ENCODE results near the gene NUCKS1. TPM values are rescaled to one million over a fixed set of nuclear protein-coding genes. Genes with fewer than 3 reads are reported as not detected.
"Not testable (repeated sequence)": the region's sequence is repeated elsewhere in the genome, so short reads cannot be mapped to it uniquely, and the experiment has no call there.

The NUCKS1 gene
- total RNA-seq, 2 donors from 2014 or later, result 157 to 168 TPM

- intact Hi-C loops (cut with DNase I), result no loop called here
- no peak for DNase-seq (ENCODE audit: low spot score)
Measured at GRCh38 chr1:205744403-205744802, 5.6 kb downstream of the NUCKS1 start.

- intact Hi-C loops (cut with DNase I), result no loop called here
- no peak for DNase-seq (ENCODE audit: low spot score)
Measured at GRCh38 chr1:205743977-205744376, 6.0 kb downstream of the NUCKS1 start.

- intact Hi-C loops (cut with DNase I), result no loop called here
- DNase-seq (ENCODE audit: low spot score), result no peak
Measured at GRCh38 chr1:205741681-205742080, 8.3 kb downstream of the NUCKS1 start.

GRCh38 chr1:205739348-205740160, 10.4 kb downstream of the NUCKS1 start:
- DNase-seq (ENCODE audit: low spot score), result no peak
- intact Hi-C loops (cut with DNase I), result no loop called here

- intact Hi-C loops (cut with DNase I), result no loop called here
- no peak for DNase-seq (ENCODE audit: low spot score)
Measured at GRCh38 chr1:205735218-205735617, 14.8 kb downstream of the NUCKS1 start.

- DNase-seq (ENCODE audit: low spot score), result no peak
- intact Hi-C loops (cut with DNase I), result no loop called here
Measured at GRCh38 chr1:205733438-205734175, 16.4 kb downstream of the NUCKS1 start.

- intact Hi-C loops (cut with DNase I), result no loop called here
- DNase-seq (ENCODE audit: low spot score), result no peak
Measured at GRCh38 chr1:205729945-205730610, 19.9 kb downstream of the NUCKS1 start.

GRCh38 chr1:205726619-205727125, 23.3 kb downstream of the NUCKS1 start:
- DNase-seq (ENCODE audit: low spot score), result no peak
- intact Hi-C loops (cut with DNase I), result no loop called here

GRCh38 chr1:205725514-205725913, 24.5 kb downstream of the NUCKS1 start:
- intact Hi-C loops (cut with DNase I), result no loop called here
- DNase-seq (ENCODE audit: low spot score), result no peak

GRCh38 chr1:205720740-205721139, 29.2 kb downstream of the NUCKS1 start:
- DNase-seq (ENCODE audit: low spot score); intact Hi-C loops (cut with DNase I): not testable (repeated sequence)

- no peak for DNase-seq (ENCODE audit: low spot score)
- intact Hi-C loops (cut with DNase I), result no loop called here
Measured at GRCh38 chr1:205719762-205720161, 30.2 kb downstream of the NUCKS1 start.

GRCh38 chr1:205719015-205719414, 31.0 kb downstream of the NUCKS1 start:
- intact Hi-C loops (cut with DNase I), result no loop called here

GRCh38 chr1:205716371-205717132, 33.4 kb downstream of the NUCKS1 start:
- intact Hi-C loops (cut with DNase I), result no loop called here
- no peak for DNase-seq (ENCODE audit: low spot score)

More at GRCh38 chr1:205719015-205719414, 31.0 kb downstream of the NUCKS1 start:
- no peak for DNase-seq (ENCODE audit: low spot score)

GRCh38 chr1:205715628-205716027, 34.4 kb downstream of the NUCKS1 start:
- intact Hi-C loops (cut with DNase I), result no loop called here
- no peak for DNase-seq (ENCODE audit: low spot score)

GRCh38 chr1:205714906-205715246, 35.1 kb downstream of the NUCKS1 start:
- intact Hi-C loops (cut with DNase I), result loop anchor here in 1 of 2 donors (5.0 kb wide), 1 partner anchor 118 kb away; no protein-coding TSS in a partner anchor
- no peak for DNase-seq (ENCODE audit: low spot score)

GRCh38 chr1:205714190-205714905, 35.6 kb downstream of the NUCKS1 start:
- DNase-seq (ENCODE audit: low spot score), result no peak
- intact Hi-C loops (cut with DNase I), result loop anchor here in 1 of 2 donors (5.0 kb wide), 1 partner anchor 117 kb away; no protein-coding TSS in a partner anchor

- no peak for DNase-seq (ENCODE audit: low spot score)
- intact Hi-C loops (cut with DNase I), result loop anchor here (2.0 to 5.0 kb wide), 2 partner anchors 53 to 114 kb away; no protein-coding TSS in a partner anchor
Measured at GRCh38 chr1:205711105-205712048, 38.6 kb downstream of the NUCKS1 start.

All from posterior vena cava (tissue), 2 donors.